COR-L47 (cell line): ENCODE data around the gene PIAS3.
"Not testable (repeated sequence)": the region's sequence is repeated elsewhere in the genome, so short reads cannot be mapped to it uniquely, and the experiment has no call there.

ENCODE experiments used
- DNase-seq: peaks from one replicate; lab custom pipeline; 2025; lab: John Stamatoyannopoulos, UW

The PIAS3 gene

DNA sequence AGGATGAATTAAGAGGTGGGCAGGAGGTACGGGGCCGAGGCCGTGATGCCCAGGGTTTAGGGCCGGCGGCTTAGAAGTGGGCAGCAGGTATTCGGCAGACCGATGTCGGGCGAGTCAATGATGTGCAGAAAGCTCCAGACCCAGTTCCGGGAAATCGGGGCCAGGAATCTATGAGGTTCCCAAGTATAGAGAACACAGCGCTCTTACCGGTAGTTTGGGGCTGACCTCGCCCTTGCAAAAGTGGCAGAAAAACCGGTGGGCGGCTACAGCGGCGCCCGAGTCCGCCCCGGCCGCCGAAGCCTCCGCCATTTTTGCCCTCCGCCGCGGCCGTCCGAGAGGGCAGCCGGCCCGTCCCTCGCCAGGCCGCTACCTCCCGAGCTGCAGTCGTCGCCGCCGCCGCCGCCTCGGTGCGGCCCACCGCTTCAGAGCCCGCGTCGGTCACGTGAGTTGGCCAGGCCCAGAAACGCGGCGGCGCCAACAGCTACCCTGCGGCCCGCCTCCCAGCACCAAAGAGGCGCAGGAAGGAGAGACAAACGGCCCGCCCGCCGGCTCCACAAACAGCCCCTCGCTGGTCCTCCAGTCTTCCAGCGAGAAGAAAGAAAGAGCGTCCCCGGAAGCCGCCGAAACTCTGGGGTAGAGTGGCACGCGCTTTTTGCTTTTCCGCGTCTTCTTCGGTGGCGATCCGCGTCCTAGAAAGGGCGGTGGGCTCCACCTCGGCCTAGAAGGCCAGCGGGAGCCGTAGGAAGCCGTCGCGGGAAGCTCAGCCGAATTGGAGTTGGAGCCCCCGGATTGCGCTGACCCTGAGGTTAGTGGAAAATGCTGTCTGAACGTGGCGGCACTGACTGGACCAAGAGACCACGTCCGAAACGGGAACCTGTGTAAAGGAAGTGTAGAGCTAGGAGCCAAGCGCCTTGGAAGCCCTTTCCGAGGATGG lies 35.0 kb downstream of the PIAS3 start, which contains the start of the genes POLR3C and RNF115:
Gene POLR3C (plus strand): TSS at position 636 of the 934 bp plus-strand sequence. CDS start 1,577 bp downstream, outside the sequence.
Gene RNF115 (minus strand): TSS at position 531 of the 934 bp plus-strand sequence. CDS start 222 bp downstream, at position 309.
- peak; percentile 86 for DNase-seq

DNA sequence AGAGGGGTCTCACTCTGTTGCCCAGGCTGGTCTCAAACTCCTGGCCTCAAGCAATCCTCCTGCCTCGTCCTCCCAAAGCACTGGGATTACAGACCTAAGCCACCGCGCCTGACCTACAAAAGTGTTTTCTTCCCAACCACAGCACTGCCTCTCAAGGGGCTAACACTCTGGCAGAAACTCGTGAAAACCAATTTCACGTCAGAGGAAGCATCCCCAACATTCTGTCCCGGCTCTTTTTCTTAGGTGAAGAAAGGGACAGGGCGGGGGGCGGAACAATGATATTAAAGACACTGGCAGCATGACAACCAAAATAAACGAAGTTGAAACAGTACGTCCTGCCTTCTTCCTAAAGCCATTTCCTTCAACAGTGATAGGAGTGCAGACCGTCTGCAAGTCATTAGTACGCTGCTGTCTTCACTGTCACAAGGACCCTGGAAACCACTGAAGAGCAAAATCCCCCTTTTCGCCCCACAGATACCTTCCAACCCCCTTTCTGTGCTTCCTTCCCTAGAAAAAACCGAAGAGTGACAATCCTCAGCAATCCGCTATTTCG lies 36.0 kb downstream of the PIAS3 start:
- not testable (repeated sequence) for DNase-seq

DNA sequence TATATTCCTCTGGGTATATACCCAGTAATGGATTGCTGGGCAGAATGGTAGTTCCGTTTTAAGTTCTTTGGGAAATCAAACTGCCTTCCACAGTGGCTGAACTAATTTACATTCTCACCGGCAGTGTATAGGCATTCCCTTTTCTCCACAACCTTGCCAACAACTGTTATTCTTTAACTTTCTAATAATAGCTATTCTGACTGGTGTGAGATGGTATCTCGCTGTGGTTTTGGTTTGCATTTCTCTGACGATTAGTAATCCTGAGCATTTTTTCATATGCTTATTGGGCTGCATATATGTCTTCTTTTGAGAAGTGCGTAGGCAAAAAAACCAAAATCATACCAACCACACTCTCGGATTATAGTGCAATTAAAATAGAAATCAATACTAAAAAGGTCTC lies 40.8 kb downstream of the PIAS3 start:
- not testable (repeated sequence) for DNase-seq

DNA sequence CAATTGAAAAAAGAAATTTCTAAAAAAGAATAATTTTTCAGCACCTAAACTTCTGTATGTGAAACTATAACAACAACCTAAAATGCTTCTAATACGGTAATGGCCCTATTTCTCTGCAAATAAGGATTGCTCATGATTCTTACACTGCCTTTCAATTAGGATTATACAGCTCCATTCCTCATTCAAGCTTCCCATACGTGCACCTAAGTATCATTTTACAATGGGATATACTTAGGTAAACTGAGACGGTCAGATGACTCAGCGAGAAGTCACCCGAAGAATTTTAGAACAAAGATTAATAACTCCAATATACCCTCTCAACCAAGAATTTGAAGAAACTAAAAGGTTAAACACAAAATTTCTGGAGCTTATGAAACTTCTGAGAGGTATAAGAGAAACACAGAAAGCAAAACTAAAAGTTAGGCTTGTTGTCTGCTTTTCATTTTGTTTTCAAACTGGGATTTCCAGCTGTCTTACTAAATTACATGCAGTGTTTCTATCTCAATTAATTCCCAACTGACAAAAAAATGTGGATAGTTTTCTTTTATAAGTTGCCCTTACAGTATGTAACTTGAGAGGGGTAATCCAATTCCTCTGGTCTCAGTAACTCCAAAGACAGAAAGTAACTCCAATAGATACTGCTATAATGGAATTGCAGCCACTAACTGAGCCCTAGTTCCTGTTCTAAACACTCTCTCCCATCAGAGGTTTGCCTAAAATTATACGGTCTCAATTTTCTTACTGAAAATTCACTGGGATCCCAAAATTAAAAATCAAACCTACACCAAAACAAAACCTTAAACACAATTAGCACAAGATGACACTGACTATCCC lies 45.7 kb downstream of the PIAS3 start:
- not testable (repeated sequence) for DNase-seq

DNA sequence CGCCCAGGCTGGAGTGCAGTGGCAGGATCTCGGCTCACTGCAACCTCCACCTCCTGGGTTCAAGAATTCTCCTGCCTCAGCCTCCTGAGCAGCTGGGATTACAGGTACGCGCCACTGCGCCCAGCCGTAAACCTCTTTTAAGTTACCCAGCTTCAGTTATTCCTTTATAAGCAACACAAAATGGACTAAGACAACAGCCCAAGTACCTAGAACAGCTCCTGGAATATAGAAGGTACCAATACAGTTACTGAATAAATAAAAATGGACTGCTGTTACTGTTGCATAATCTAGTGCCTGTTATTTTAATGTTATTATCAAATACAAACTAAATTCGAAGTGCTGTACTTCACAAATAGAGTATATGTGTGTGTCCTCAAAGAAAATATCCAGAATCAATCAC lies 52.0 kb downstream of the PIAS3 start:
- no peak for DNase-seq

DNA sequence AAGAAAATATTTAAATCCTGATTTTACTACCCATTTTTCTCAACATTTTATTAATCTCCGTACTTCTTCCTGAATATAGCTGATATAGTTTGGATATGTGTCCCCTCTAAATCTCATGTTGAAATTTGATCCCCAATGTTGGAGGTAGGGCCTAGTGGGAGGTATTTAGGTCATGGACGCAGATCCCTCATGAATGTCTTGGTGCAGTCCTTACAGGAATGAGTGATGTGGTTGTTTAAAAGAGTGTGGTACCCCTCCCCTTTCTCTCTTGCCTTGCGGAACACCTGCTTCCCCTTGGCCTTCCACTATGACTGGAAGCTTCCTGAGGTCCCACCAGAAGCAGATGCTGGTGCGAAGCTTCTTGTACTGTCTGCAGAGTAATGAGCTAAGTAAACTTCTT lies 52.5 kb downstream of the PIAS3 start:
- no peak for DNase-seq

DNA sequence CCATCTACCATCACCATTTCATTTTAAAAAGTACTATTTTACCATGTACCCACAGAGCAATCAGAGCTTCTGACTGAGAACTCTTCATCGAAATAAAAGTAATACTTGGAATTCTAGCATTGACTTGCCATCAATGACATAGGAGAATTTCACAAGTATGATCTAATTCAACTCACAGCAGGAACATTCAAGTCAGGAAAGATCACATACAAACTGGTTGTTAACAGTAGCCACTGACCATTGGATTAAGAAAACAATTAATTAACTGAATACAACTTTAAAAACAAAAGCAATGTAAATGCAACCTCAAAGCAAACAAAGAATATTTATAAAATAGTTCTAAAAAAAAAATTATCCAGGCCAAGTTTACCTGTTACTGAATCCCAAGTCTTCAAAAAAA lies 53.8 kb downstream of the PIAS3 start:
- DNase-seq = no peak

DNA sequence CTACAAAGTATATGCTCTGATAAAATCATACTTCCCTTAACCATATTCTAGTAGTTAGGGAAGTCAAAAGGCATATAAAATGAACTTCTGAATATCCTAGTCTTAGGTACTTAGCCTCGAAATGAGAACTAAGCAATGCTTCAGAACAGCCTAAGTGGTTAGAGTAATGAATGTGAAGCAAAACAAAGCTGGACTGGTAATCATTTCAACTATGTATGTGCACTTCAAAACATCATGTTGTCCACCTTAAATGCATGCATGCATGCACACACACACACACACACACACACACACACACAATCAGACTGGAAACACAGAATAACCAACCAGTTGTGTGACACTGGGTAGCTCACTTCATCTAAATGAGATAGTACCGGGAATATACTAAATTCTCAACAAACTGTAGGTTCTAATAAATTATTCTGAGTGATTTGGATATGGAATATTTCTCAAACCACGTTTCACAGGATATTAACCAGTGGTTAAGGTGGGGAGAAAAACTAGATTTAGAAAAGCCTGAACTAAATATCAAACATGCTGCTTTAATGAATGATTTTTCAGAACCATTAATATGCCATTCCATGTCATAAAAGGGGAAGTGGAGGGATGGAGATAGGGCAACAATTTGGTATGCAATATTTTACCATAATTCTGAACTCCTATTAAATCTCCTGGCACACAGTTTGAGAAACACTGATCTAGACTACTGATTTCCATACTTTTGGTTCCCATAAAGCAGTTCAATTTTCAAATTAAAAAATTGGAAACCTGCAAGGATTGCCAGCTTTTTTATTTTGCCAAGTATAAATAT lies 54.4 kb downstream of the PIAS3 start:
- no peak for DNase-seq

DNA sequence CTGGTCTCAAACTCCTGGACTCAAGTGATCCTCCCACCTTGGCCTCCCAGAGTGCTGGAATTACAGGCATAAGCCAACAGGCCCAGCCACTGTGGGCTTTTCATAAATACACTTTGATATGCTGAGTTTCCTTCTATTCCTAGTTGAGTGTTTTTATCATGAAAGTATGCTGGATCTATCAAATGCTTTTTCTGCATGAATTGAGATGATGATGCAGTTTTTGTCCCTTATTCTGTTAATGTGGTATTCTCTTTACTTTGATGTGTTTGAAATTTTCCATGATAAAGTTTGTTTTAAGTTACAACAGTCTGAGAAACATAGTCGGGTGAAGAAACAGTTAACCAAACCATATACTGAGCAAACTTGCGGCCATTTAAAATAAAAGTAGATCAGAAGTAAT lies 59.1 kb downstream of the PIAS3 start:
- no peak for DNase-seq
